Body of pancreas (tissue), 4 donors: ENCODE measurements around the gene SCO1.

ENCODE experiments used
- POLR2A ChIP-seq, 3 donors: fragments of 450-650 bp; IDR thresholded peaks; one replicate each; pipeline ENCODE4 v1.6.1; 2016; ENCODE audit warnings: antibody characterized with exemption in 3 of 3, mild to moderate bottlenecking in 2 of 3
- TF ChIP-seq, protein P1 (sequence below), 7 experiments: fragments of 450-650 bp in 4 of 7; fragments of 200-600 bp in 3 of 7; sonication (generic) in 3 of 7; IDR thresholded peaks; one replicate each; pipeline ENCODE4 v1.5.1; 2016 to 2019; ENCODE audit warnings: antibody characterized with exemption in 7 of 7

DNA sequence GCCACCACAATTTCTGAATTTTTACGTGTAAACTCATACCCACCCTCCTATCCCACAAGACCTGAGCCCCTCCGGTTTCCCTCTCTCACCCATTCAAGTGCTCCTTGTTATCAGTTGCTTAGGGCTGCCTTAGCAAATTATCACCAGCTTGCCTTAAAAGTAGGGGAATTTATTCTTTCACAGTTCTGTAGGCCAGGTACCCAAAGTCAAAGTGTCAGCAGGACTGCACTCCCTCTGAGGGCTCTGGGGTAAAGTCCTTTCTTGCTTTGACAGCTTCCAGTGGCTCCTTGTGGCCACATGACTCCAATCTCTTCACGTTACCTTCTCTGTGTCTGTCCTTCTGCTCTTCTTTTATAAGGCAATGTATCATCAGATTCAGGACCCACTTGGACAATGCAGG, 40.4 kb upstream of the SCO1 start:
- TF ChIP-seq, protein P1, sequence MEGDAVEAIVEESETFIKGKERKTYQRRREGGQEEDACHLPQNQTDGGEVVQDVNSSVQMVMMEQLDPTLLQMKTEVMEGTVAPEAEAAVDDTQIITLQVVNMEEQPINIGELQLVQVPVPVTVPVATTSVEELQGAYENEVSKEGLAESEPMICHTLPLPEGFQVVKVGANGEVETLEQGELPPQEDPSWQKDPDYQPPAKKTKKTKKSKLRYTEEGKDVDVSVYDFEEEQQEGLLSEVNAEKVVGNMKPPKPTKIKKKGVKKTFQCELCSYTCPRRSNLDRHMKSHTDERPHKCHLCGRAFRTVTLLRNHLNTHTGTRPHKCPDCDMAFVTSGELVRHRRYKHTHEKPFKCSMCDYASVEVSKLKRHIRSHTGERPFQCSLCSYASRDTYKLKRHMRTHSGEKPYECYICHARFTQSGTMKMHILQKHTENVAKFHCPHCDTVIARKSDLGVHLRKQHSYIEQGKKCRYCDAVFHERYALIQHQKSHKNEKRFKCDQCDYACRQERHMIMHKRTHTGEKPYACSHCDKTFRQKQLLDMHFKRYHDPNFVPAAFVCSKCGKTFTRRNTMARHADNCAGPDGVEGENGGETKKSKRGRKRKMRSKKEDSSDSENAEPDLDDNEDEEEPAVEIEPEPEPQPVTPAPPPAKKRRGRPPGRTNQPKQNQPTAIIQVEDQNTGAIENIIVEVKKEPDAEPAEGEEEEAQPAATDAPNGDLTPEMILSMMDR (IDR thresholded peaks at IDR 0.05), result no peak
- TF ChIP-seq POLR2A (IDR thresholded peaks at IDR 0.05), result no peak
